ENCODE results near the gene HOGA1. TPM values are rescaled to one million over a fixed set of nuclear protein-coding genes. Genes with fewer than 3 reads are reported as not detected.

The HOGA1 gene
- total RNA-seq, 4 donors from 2014 or later = 0.27 to 11.2 (median 4.1) TPM

DNA sequence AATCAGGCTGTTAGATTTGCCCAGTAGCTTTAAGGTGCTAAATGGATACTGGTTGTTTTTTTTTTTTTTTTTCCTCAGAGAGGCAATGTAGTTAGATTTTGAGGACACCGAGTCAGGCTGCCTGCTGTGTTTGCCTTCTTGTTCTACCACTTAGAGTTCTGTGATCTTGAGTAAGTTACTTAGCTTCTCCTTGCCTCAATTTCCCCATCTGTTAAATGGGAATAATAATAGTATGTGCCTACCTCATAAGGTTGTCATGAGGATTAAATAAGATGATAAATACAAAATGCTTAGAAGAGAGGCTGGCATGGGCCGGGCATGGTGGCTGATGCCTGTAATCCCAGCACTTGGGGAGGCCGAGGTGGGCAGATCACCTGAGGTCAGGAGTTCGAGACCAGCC is 34.5 kb downstream of the HOGA1 start:
- DNase-seq (no peak), ATAC-seq (no peak)
- Histone ChIP-seq H3K27me3 (no peaks in the 10 kb centered on the region), H3K9me3 (no peaks in the 10 kb centered on the region), H3K4me3 (no peak overlapping the region), H3K36me3 (no peaks in the 10 kb centered on the region), H3K27ac (no peak overlapping the region), H3K4me1 (no peaks in the 10 kb centered on the region)
- no peak for TF ChIP-seq POLR2A (IDR thresholded peaks at IDR 0.05)
- TF ChIP-seq, protein P1, sequence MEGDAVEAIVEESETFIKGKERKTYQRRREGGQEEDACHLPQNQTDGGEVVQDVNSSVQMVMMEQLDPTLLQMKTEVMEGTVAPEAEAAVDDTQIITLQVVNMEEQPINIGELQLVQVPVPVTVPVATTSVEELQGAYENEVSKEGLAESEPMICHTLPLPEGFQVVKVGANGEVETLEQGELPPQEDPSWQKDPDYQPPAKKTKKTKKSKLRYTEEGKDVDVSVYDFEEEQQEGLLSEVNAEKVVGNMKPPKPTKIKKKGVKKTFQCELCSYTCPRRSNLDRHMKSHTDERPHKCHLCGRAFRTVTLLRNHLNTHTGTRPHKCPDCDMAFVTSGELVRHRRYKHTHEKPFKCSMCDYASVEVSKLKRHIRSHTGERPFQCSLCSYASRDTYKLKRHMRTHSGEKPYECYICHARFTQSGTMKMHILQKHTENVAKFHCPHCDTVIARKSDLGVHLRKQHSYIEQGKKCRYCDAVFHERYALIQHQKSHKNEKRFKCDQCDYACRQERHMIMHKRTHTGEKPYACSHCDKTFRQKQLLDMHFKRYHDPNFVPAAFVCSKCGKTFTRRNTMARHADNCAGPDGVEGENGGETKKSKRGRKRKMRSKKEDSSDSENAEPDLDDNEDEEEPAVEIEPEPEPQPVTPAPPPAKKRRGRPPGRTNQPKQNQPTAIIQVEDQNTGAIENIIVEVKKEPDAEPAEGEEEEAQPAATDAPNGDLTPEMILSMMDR (IDR thresholded peaks at IDR 0.05 in 4 of 5, conservative IDR thresholded peaks at IDR 0.05 in 1 of 5) = no peak
- in situ Hi-C loops (cut with MboI; ENCODE audit: low sequenced_read_pairs in 4 of 4) = loop anchor here in 3 of 4 donors (5.0 to 10.0 kb wide), 2 partner anchors 46 to 154 kb away; partner anchors contain the start of gene ANKRD2 (in 1 of the 3)
- intact Hi-C loops (cut with DNase I; ENCODE audit: low total_unique reads) = no loop called here

DNA sequence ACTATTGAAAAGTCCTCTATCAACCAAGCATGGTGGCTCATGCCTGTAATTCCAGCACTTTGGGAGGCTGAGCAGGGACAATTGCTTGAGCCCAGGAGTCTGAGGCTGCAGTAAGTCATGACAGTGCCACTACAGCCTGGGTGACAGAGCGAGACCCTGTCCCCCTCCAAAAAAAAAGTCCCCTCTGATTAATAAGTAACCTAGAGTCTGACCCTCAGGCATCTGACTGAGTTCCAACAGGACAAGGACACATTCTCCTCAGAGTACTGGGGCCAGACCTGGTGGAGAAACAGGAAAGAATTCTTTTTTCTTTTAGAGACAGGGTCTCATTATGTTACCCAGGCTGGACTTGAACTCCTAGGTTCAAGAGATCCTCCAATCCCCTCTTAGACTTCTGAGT is 39.1 kb downstream of the HOGA1 start:
- intact Hi-C loops (cut with DNase I; ENCODE audit: low total_unique reads) (no loop called here), in situ Hi-C loops (cut with MboI; ENCODE audit: low sequenced_read_pairs in 4 of 4) (no loop called here)
- Histone ChIP-seq H3K4me3 (no peak overlapping the region), H3K27me3 (no peaks in the 10 kb centered on the region), H3K36me3 (no peaks in the 10 kb centered on the region), H3K27ac (no peak overlapping the region), H3K9me3 (no peaks in the 10 kb centered on the region), H3K4me1 (no peaks in the 10 kb centered on the region)
- DNase-seq (no peak), ATAC-seq (no peak)
- no peak for TF ChIP-seq POLR2A (IDR thresholded peaks at IDR 0.05)
- TF ChIP-seq, protein P1 (IDR thresholded peaks at IDR 0.05 in 4 of 5, conservative IDR thresholded peaks at IDR 0.05 in 1 of 5) = no peak

DNA sequence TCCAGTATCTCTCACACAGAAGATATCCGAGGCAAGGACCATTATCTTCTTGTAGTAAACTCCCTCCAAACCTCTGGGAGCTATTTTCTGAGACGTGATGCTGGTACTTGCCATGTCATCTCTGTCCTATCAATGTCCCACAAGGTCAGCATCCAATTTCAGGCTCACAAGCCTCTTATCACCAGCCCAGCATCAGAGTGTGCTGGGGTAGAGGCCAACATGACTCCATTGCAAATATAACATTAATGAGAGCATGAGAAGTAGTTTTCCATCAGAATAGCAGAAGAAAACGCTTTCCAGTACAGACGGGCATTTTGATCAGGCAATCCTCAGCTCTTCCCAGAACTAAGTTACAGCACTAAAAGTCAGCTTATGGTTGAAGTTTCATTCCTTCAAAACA is 43.5 kb downstream of the HOGA1 start:
- Histone ChIP-seq H3K9me3 (no peaks in the 10 kb centered on the region), H3K27ac (no peak overlapping the region), H3K4me1 (peaks cover 5% of the 10 kb centered on the region in 2 donors), H3K36me3 (no peaks in the 10 kb centered on the region), H3K27me3 (no peaks in the 10 kb centered on the region), H3K4me3 (no peak overlapping the region)
- no peak for TF ChIP-seq POLR2A (IDR thresholded peaks at IDR 0.05)
- TF ChIP-seq, protein P1 (IDR thresholded peaks at IDR 0.05 in 4 of 5, conservative IDR thresholded peaks at IDR 0.05 in 1 of 5) = no peak
- ATAC-seq (no peak), DNase-seq (no peak)
- in situ Hi-C loops (cut with MboI; ENCODE audit: low sequenced_read_pairs in 4 of 4) (no loop called here), intact Hi-C loops (cut with DNase I; ENCODE audit: low total_unique reads) (no loop called here)

DNA sequence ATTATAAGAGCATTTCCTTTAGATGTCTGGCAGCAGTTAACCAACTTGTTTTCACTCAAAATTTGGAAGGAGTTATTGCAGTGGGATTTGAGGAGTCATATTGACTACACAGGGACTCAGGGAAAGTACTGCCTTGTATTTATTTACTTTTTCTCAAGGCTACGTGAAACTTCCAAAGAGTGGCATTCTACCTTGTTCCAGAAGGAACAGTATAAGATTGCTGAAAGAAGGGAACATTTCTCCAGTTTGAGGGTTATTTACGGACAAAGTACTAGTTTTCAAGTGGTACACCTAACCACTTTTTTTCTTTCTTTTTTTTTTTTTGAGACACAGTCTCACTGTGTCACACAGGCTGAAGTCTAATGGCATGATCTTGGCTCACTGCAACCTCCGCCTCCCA is 44.0 kb downstream of the HOGA1 start:
- H3K4me3 ChIP-seq = no peak overlapping the region
- ATAC-seq = no peak

More for the DNA sequence above, 44.0 kb downstream of the HOGA1 start:
- H3K27me3 ChIP-seq = no peaks in the 10 kb centered on the region
- peaks cover 5 to 8% of the 10 kb centered on the region in 2 donors for H3K4me1 ChIP-seq
- TF ChIP-seq, protein P1 (IDR thresholded peaks at IDR 0.05 in 4 of 5, conservative IDR thresholded peaks at IDR 0.05 in 1 of 5) = no peak
- no peak for TF ChIP-seq POLR2A (IDR thresholded peaks at IDR 0.05)
- no peaks in the 10 kb centered on the region for H3K9me3 ChIP-seq
- H3K27ac ChIP-seq = no peak overlapping the region
- in situ Hi-C loops (cut with MboI; ENCODE audit: low sequenced_read_pairs in 4 of 4) (no loop called here), intact Hi-C loops (cut with DNase I; ENCODE audit: low total_unique reads) (no loop called here)
- no peak for DNase-seq
- no peaks in the 10 kb centered on the region for H3K36me3 ChIP-seq
